HepG2 (cell line): ENCODE measurements around the gene KHK. TPM values are rescaled to one million over a fixed set of nuclear protein-coding genes. Genes with fewer than 3 reads are reported as not detected.

ENCODE experiments used
- ARNTL ChIP-seq: sonication (generic); formaldehyde crosslinking; IDR thresholded peaks from 2 replicates; pipeline ENCODE4 v1.4.0; 2020; ENCODE audit warnings: mild to moderate bottlenecking, missing genetic modification reagents
- DNMT1 ChIP-seq: sonication (generic); formaldehyde crosslinking; IDR thresholded peaks from 2 replicates; pipeline ENCODE4 v1.5.1; 2020; ENCODE audit warnings: mild to moderate bottlenecking, missing genetic modification reagents
- EHMT2 ChIP-seq: fragments of 200-600 bp; sonication (generic); IDR thresholded peaks from 2 replicates; pipeline ENCODE4 v1.7.0; 2017; ENCODE audit warnings: antibody characterized with exemption, low read depth, low read length, borderline replicate concordance
- ESRRA ChIP-seq: sonication (generic); formaldehyde crosslinking; IDR thresholded peaks from 2 replicates; pipeline ENCODE4 v1.5.1; 2020; ENCODE audit warnings: mild to moderate bottlenecking, low read depth, missing genetic modification reagents
- FOXJ3 ChIP-seq: sonication (generic); formaldehyde crosslinking; IDR thresholded peaks from 2 replicates; pipeline ENCODE4 v1.4.0; 2020; ENCODE audit warnings: missing genetic modification reagents, mild to moderate bottlenecking, borderline replicate concordance
- GATAD1 ChIP-seq: IDR thresholded peaks from 2 replicates; pipeline ENCODE4 v1.6.1; 2016; ENCODE audit warnings: missing genetic modification reagents, missing compliant biosample characterization
- HNRNPLL ChIP-seq: fragments of 200-400 bp; formaldehyde crosslinking; IDR thresholded peaks from 2 replicates; pipeline ENCODE4 v1.6.1; 2017; ENCODE audit warnings: mild to moderate bottlenecking, low read depth, low read length; ENCODE audit not compliant: poor library complexity, severe bottlenecking
- IRF9 ChIP-seq: sonication (generic); formaldehyde crosslinking; IDR thresholded peaks from 2 replicates; pipeline ENCODE4 v1.8.0; 2022; ENCODE audit warnings: missing genetic modification reagents, mild to moderate bottlenecking, borderline replicate concordance
- ISX ChIP-seq: sonication (generic); formaldehyde crosslinking; conservative IDR thresholded peaks from 2 replicates; pipeline ENCODE4 v1.5.0; 2020; ENCODE audit warnings: missing genetic modification reagents
- MXD4 ChIP-seq: IDR thresholded peaks from 2 replicates; pipeline ENCODE4 v1.6.1; 2016; ENCODE audit warnings: mild to moderate bottlenecking, missing biosample characterization, missing genetic modification reagents
- MYC ChIP-seq: sonication (generic); formaldehyde crosslinking; IDR thresholded peaks from 2 replicates; pipeline ENCODE4 v1.9.0; 2021; ENCODE audit warnings: missing genetic modification reagents, borderline replicate concordance
- SMAD3 ChIP-seq: sonication (generic); formaldehyde crosslinking; IDR thresholded peaks from 2 replicates; pipeline ENCODE4 v1.4.0; 2020; ENCODE audit warnings: missing genetic modification reagents
- SMARCC2 ChIP-seq: fragments of 450-650 bp; IDR thresholded peaks from 2 replicates; pipeline ENCODE4 v1.6.1; 2017; ENCODE audit warnings: antibody characterized with exemption, mild to moderate bottlenecking
- SP140L ChIP-seq: sonication (generic); formaldehyde crosslinking; IDR thresholded peaks from 2 replicates; pipeline ENCODE4 v1.4.0; 2020; ENCODE audit warnings: missing genetic modification reagents, borderline replicate concordance
- U2AF1 ChIP-seq: fragments of 200-400 bp; formaldehyde crosslinking; optimal IDR thresholded peaks from 2 replicates; pipeline ENCODE3; 2017; ENCODE audit warnings: mild to moderate bottlenecking, low read depth, low read length
- ZNF281 ChIP-seq: sonication (generic); formaldehyde crosslinking; IDR thresholded peaks from 2 replicates; pipeline ENCODE4 v1.4.0; 2020; ENCODE audit warnings: missing genetic modification reagents, borderline replicate concordance
- ZNF446 ChIP-seq: sonication (generic); formaldehyde crosslinking; IDR thresholded peaks from 2 replicates; pipeline ENCODE4 v1.5.0; 2020; ENCODE audit warnings: mild to moderate bottlenecking, missing genetic modification reagents
- ZNF460 ChIP-seq: sonication (generic); formaldehyde crosslinking; IDR thresholded peaks from 2 replicates; pipeline ENCODE4 v1.5.1; 2020; ENCODE audit warnings: missing genetic modification reagents, mild to moderate bottlenecking, borderline replicate concordance
- ZNF556 ChIP-seq: sonication (generic); formaldehyde crosslinking; IDR thresholded peaks from 2 replicates; pipeline ENCODE4 v1.4.0; 2020; ENCODE audit warnings: mild to moderate bottlenecking, missing genetic modification reagents, borderline replicate concordance
- ZNF609 ChIP-seq: sonication (generic); formaldehyde crosslinking; IDR thresholded peaks from 2 replicates; pipeline ENCODE4 v1.4.0; 2020; ENCODE audit warnings: mild to moderate bottlenecking, missing genetic modification reagents, borderline replicate concordance
- polyA plus RNA-seq, 8 experiments: library from polyadenylated mRNA; depleted of rRNA in 3 of 8; stranded (reverse) in 7 of 8; unstranded in 1 of 8; fragments of >200 nt; fragmentation: Illumina TruSeq in 4 of 8; extraction: Trizol in 4 of 8; gene quantifications; 2 replicates each; pipeline versions ENCODE4 v1.2.1 to v1.2.3, GENCODE V29; 2011 to 2016; ENCODE audit warnings: low read depth in 4 of 8, missing spikeins in 1 of 8, mixed read lengths in 1 of 8; ENCODE audit not compliant: insufficient read depth in 1 of 8
- total RNA-seq, 5 experiments: library from RNA; depleted of rRNA; stranded (reverse); fragments of >200 nt; fragmentation: Illumina TruSeq; extraction: Trizol; gene quantifications; 2 replicates each; pipeline ENCODE4 v1.2.3, GENCODE V29; 2016; ENCODE audit warnings: low read depth in 1 of 5

KHK gene
- total and polyA plus RNA-seq, 2 of the 13 experiments (the other 11 are each of a cell fraction or from before 2014, with no cell fraction given): 40.9 to 99.2 TPM

- peak; percentile 58 for TF ChIP-seq ZNF281 (CRISPR knock-in tag)
- no peak for TF ChIP-seq FOXJ3 (CRISPR knock-in tag)
- TF ChIP-seq DNMT1 (CRISPR knock-in tag): peak; percentile 82
- TF ChIP-seq ZNF446: peak; percentile 18; the same call in 1 of the 2 replicates
- no peak for TF ChIP-seq SMAD3 (CRISPR knock-in tag)
- TF ChIP-seq SP140L (CRISPR knock-in tag): no peak
- TF ChIP-seq EHMT2: no peak
- TF ChIP-seq SMARCC2: no peak
- TF ChIP-seq ZNF460 (CRISPR knock-in tag): no peak
- TF ChIP-seq MXD4 (CRISPR knock-in tag): no peak; the same call in 1 of the 2 replicates
- TF ChIP-seq HNRNPLL: peak; percentile 21
- TF ChIP-seq ISX (CRISPR knock-in tag): no peak
- TF ChIP-seq IRF9 (CRISPR knock-in tag): no peak
- TF ChIP-seq ZNF609: peak; percentile 76; the same call in 1 of the 2 replicates
- peak; percentile 76; the same call in 1 of the 2 replicates for TF ChIP-seq MYC
- TF ChIP-seq ZNF556: 0 out of 2 replicates have a peak, but pooled peaks have one; percentile 56
- no peak for TF ChIP-seq GATAD1 (CRISPR knock-in tag)
- no peak for TF ChIP-seq ARNTL (CRISPR knock-in tag)
- TF ChIP-seq U2AF1: no peak
- TF ChIP-seq ESRRA (CRISPR knock-in tag): peak; percentile 7; the same call in 1 of the 2 replicates
Observed at GRCh38 chr2:27118525-27119329, 32.2 kb downstream of the KHK start, which contains the start of gene CGREF1 (continued).
